HepG2 (cell line): ENCODE data around the gene LRP10. TPM values are rescaled to one million over a fixed set of nuclear protein-coding genes. Genes with fewer than 3 reads are reported as not detected.
A peak's percentile ranks its signal among the peaks of the same experiment; 100 is the strongest.

Experiments
- ATAC-seq: fragments of 200-7000 bp; cut with Tn5 transposase; 3 replicates; pipeline ENCODE4 v1.9.1; 2020; ENCODE audit warnings: mild to moderate bottlenecking, moderate library complexity
- BruUV-seq: library from RNA; stranded (reverse); fragments of 400-500 nt; replicated peaks from 2 replicates; lab custom pipeline; 2021; lab: Mats Ljungman, UMichigan
- CTCF ChIA-PET: fragments of 300-600 bp; formaldehyde crosslinking; extraction: SDS; loops from one replicate; lab custom pipeline; 2021; ENCODE audit warnings: low total read pairs, inconsistent platforms, low intra/inter-chr PET ratio; lab: Yijun Ruan, JAX
- POLR2A ChIA-PET: fragments of 350-600 bp; sonication (Branson Sonifier 250); formaldehyde crosslinking; loops from one replicate; lab custom pipeline; 2020; ENCODE audit warnings: antibody characterized with exemption, inconsistent platforms; lab: Yijun Ruan, JAX
- DNase-seq: peaks from one replicate; pipeline ENCODE4 v3.0.0-alpha.2; 2015; ENCODE audit warnings: low spot score
- FAIRE-seq: peaks from 3 replicates; lab custom pipeline; 2011; peaks lifted over from hg19 to GRCh38; lab: Jason Lieb, UNC
- H2AFZ ChIP-seq: one replicate; pipeline ENCODE4 v1.6.1; 2011; ENCODE audit warnings: low read length, inconsistent platforms
- H3K27ac ChIP-seq: fragments of 300-600 bp; 3 replicates; pipeline ENCODE4 v1.8.0; 2011; ENCODE audit warnings: mixed run types, mild to moderate bottlenecking, mixed read lengths, low read length, inconsistent platforms; ENCODE audit not compliant: insufficient read depth; ENCODE audit errors: extremely low read length
- H3K27me3 ChIP-seq, 2 experiments: fragments of 200-600 bp in 1 of 2; 2 replicates in 1 of 2; 3 replicates in 1 of 2; pipeline versions ENCODE4 v1.6.0 to v1.8.0; 2011; ENCODE audit warnings: low read length in 2 of 2, mild to moderate bottlenecking in 2 of 2, moderate library complexity in 2 of 2, inconsistent platforms in 1 of 2; ENCODE audit not compliant: insufficient read depth in 2 of 2, control insufficient read depth in 1 of 2
- H3K36me3 ChIP-seq, 2 experiments: fragments of 200-600 bp in 1 of 2; replicated peaks in 1 of 2; 2 replicates in 1 of 2; 3 replicates in 1 of 2; pipeline versions ENCODE4 v1.5.1 to v1.8.0; 2011; ENCODE audit warnings: low read length in 2 of 2, inconsistent platforms in 1 of 2; ENCODE audit not compliant: insufficient read depth in 2 of 2, control insufficient read depth in 1 of 2
- H3K4me1 ChIP-seq: 2 replicates; pipeline ENCODE4 v1.5.1; 2012; ENCODE audit warnings: low read length, inconsistent platforms; ENCODE audit not compliant: insufficient read depth
- H3K4me2 ChIP-seq: 2 replicates; pipeline ENCODE4 v1.6.0; 2011; ENCODE audit warnings: low read depth, low read length, inconsistent platforms
- H3K4me3 ChIP-seq, 3 experiments: fragments of 200-600 bp in 1 of 3; sonication (generic), shearing (Covaris generic) in 1 of 3; replicated peaks in 1 of 3; 2 replicates each; pipeline ENCODE4 v1.5.1; 2011 to 2016; ENCODE audit warnings: low read length in 3 of 3, inconsistent platforms in 2 of 3, low read depth in 2 of 3, mild to moderate bottlenecking in 2 of 3, control low read depth in 1 of 3, mixed read lengths in 1 of 3; ENCODE audit not compliant: insufficient read depth in 1 of 3
- H3K79me2 ChIP-seq: one replicate; pipeline ENCODE4 v1.6.1; 2011; ENCODE audit warnings: low read length, inconsistent platforms; ENCODE audit not compliant: insufficient read depth
- H3K9ac ChIP-seq: 2 replicates; pipeline ENCODE4 v1.6.0; 2011; ENCODE audit warnings: mild to moderate bottlenecking, low read depth, low read length, inconsistent platforms; ENCODE audit not compliant: insufficient read depth
- H3K9me3 ChIP-seq: 2 replicates; pipeline ENCODE4 v1.5.1; 2012; ENCODE audit warnings: mild to moderate bottlenecking, low read length
- H4K20me1 ChIP-seq: 2 replicates; pipeline ENCODE4 v1.6.0; 2011; ENCODE audit warnings: inconsistent platforms, mild to moderate bottlenecking, low read length, moderate library complexity; ENCODE audit not compliant: insufficient read depth
- ARNT ChIP-seq: fragments of 450-650 bp; IDR thresholded peaks from 2 replicates; pipeline ENCODE4 v1.6.1; 2017
- CBFB ChIP-seq: sonication (generic); formaldehyde crosslinking; IDR thresholded peaks from 2 replicates; pipeline ENCODE4 v1.4.0; 2020; ENCODE audit warnings: missing genetic modification reagents
- CEBPB ChIP-seq: IDR thresholded peaks from 2 replicates; pipeline ENCODE4 v1.6.1; 2011; ENCODE audit warnings: low read depth, low read length, improper control_type of control experiment, borderline replicate concordance
- ERF ChIP-seq: IDR thresholded peaks from 2 replicates; pipeline ENCODE4 v1.6.1; 2018; ENCODE audit warnings: missing biosample characterization, missing genetic modification reagents
- ETV5 ChIP-seq: IDR thresholded peaks from 2 replicates; pipeline ENCODE4 v1.6.1; 2018; ENCODE audit warnings: missing biosample characterization, missing genetic modification reagents, inconsistent platforms, borderline replicate concordance
- FOSL1 ChIP-seq: sonication (generic); formaldehyde crosslinking; IDR thresholded peaks from 2 replicates; pipeline ENCODE4 v1.9.0; 2021; ENCODE audit warnings: missing genetic modification reagents, borderline replicate concordance
- MEIS1 ChIP-seq: sonication (generic); formaldehyde crosslinking; IDR thresholded peaks from 2 replicates; pipeline ENCODE4 v1.9.0; 2021; ENCODE audit warnings: mild to moderate bottlenecking, missing genetic modification reagents, moderate library complexity, borderline replicate concordance
- MXI1 ChIP-seq: IDR thresholded peaks from 3 replicates; pipeline ENCODE4 v1.6.1; 2012; ENCODE audit warnings: low read depth, low read length, inconsistent platforms, borderline replicate concordance
- NRL ChIP-seq: sonication (generic); formaldehyde crosslinking; IDR thresholded peaks from 2 replicates; pipeline ENCODE4 v1.5.0; 2020; ENCODE audit warnings: missing genetic modification reagents, mild to moderate bottlenecking, moderate library complexity, borderline replicate concordance
- POLR2G ChIP-seq: fragments of 200-400 bp; formaldehyde crosslinking; IDR thresholded peaks from 2 replicates; pipeline ENCODE4 v1.6.1; 2018; ENCODE audit warnings: mild to moderate bottlenecking, low read depth, low read length, moderate library complexity
- ZBTB21 ChIP-seq: sonication (generic); formaldehyde crosslinking; IDR thresholded peaks from 2 replicates; pipeline ENCODE4 v1.4.0; 2020; ENCODE audit warnings: missing genetic modification reagents
- ZFX ChIP-seq: sonication (generic); formaldehyde crosslinking; IDR thresholded peaks from 2 replicates; pipeline ENCODE4 v1.4.0; 2020; ENCODE audit warnings: mild to moderate bottlenecking, low read depth, missing genetic modification reagents, moderate library complexity
- ZKSCAN1 ChIP-seq: fragments of 150-350 bp; IDR thresholded peaks from 2 replicates; pipeline ENCODE4 v1.6.1; 2014; ENCODE audit warnings: low read length
- ZNF556 ChIP-seq: sonication (generic); formaldehyde crosslinking; IDR thresholded peaks from 2 replicates; pipeline ENCODE4 v1.4.0; 2020; ENCODE audit warnings: mild to moderate bottlenecking, missing genetic modification reagents, borderline replicate concordance
- ZNF598 ChIP-seq: sonication (generic); formaldehyde crosslinking; IDR thresholded peaks from 2 replicates; pipeline ENCODE4 v1.5.1; 2020; ENCODE audit warnings: mild to moderate bottlenecking, missing genetic modification reagents, borderline replicate concordance
- ZNF75D ChIP-seq: sonication (generic); formaldehyde crosslinking; IDR thresholded peaks from 2 replicates; pipeline ENCODE4 v1.8.1; 2023; ENCODE audit warnings: missing genetic modification reagents, mild to moderate bottlenecking, borderline replicate concordance
- ZNF850 ChIP-seq: sonication (generic); formaldehyde crosslinking; conservative IDR thresholded peaks from 2 replicates; pipeline ENCODE4 v1.9.0; 2021; ENCODE audit warnings: mild to moderate bottlenecking, missing genetic modification reagents
- WGBS: methylation state at CpG from one replicate; pipeline ENCODE4 v1.1.6; 2017; ENCODE audit warnings: low lambda C conversion rate; 5-methylcytosine and 5-hydroxymethylcytosine counted together
- in situ Hi-C: cut with HindIII; loops from 2 replicates; pipeline ENCODE4 v1.10.0; 2017; ENCODE audit warnings: low pct_unique_long_range_greater_than_20kb; ENCODE audit not compliant: extremely low pct_ligation_motif_present
- intact Hi-C: fragments of 100-400 bp; cut with micrococcal nuclease; formaldehyde crosslinking; loops from one replicate; pipeline ENCODE4 v1.10.0; 2022; ENCODE audit not compliant: unreplicated experiment
- polyA plus RNA-seq, 8 experiments: library from polyadenylated mRNA; depleted of rRNA in 3 of 8; stranded (reverse) in 7 of 8; unstranded in 1 of 8; fragments of >200 nt; fragmentation: Illumina TruSeq in 4 of 8; extraction: Trizol in 4 of 8; gene quantifications; 2 replicates each; pipeline versions ENCODE4 v1.2.1 to v1.2.3, GENCODE V29; 2011 to 2016; ENCODE audit warnings: low read depth in 4 of 8, missing spikeins in 1 of 8, mixed read lengths in 1 of 8; ENCODE audit not compliant: insufficient read depth in 1 of 8
- total RNA-seq, 5 experiments: library from RNA; depleted of rRNA; stranded (reverse); fragments of >200 nt; fragmentation: Illumina TruSeq; extraction: Trizol; gene quantifications; 2 replicates each; pipeline ENCODE4 v1.2.3, GENCODE V29; 2016; ENCODE audit warnings: low read depth in 1 of 5
- TF ChIP-seq, protein P1 (sequence below): sonication (generic); formaldehyde crosslinking; IDR thresholded peaks from 2 replicates; pipeline ENCODE4 v1.5.1; 2020; ENCODE audit warnings: missing genetic modification reagents, mild to moderate bottlenecking, borderline replicate concordance
- TF ChIP-seq, protein P2 (sequence below): sonication (generic); formaldehyde crosslinking; IDR thresholded peaks from 2 replicates; pipeline ENCODE4 v1.9.0; 2021; ENCODE audit warnings: missing genetic modification reagents, mild to moderate bottlenecking, borderline replicate concordance
- TF ChIP-seq, protein P3 (sequence below): sonication (generic); formaldehyde crosslinking; IDR thresholded peaks from 2 replicates; pipeline ENCODE4 v1.5.0; 2020; ENCODE audit warnings: missing genetic modification reagents

Gene LRP10
- total and polyA plus RNA-seq, 2 of the 13 experiments (the other 11 are each of a cell fraction or from before 2014, with no cell fraction given) = 16.9 to 45.2 TPM

DNA sequence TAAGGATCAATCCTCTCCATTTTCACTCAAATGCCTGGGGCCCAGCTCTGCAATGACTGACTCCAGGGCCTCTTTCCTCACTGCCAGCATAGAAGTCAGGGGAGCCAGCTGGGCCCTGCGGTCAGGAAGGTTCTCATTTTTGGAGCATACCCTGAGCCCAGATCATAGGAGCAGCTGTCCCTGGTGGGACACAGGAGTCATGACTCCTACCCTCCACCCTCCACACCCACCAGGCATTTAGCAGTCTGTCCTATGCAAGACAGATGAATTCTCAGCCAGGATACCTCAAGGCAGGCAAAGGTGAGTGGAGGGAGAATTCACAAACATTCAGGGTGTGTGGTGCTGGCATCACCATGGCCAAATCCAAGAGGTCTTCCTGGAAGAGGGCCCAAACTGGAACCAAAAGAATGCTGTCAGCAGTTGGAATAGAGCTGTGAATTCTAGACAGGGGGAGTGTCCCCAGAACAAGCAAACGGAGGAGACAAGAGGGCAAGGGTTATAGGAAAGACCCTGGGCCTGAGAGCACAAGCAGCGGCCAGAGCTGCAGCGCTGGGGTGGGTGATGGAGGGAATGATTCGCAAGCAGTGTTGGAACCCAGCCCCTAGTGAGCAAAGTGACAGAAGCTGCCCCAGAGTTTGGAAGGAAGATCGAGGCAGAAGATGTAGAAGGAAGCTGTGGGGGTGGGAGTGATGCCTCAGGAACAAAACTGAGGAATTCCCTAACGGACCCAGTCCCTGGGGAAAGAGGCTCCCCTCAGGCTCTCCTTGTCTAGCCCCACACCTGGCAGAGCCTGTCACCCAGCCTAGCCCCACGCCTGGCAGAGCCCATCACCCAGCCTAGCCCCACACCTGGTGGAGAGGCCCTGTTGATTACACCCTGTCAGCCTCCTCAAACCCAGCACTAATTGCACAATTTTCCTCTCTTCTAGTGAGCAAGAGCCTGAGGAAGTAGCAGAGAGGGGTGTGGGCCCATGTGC lies 7.0 kb downstream of the LRP10 start:
- no peaks in the 10 kb centered on the region for H3K79me2 ChIP-seq
- no peak for ATAC-seq
- H3K4me2 ChIP-seq = no peak overlapping the region
- peaks cover 17% of the 10 kb centered on the region for H3K4me1 ChIP-seq
- no peak overlapping the region for H3K9ac ChIP-seq
- intact Hi-C loops = no loop called here
- peaks cover 14% of the 10 kb centered on the region in 2 experiments; a peak in 4 of 5 replicates for H3K36me3 ChIP-seq
- H3K9me3 ChIP-seq = no peaks in the 10 kb centered on the region
- no peak overlapping the region for H2AFZ ChIP-seq
- no peak for FAIRE-seq
- H4K20me1 ChIP-seq = no peaks in the 10 kb centered on the region; the same call in 1 of the 2 replicates
- DNase-seq = no peak
- H3K4me3 ChIP-seq = no peak overlapping the region
- POLR2A ChIA-PET = interaction anchor here (1.2 to 1.3 kb wide), 2 partner anchors 217 to 289 kb away, joined by 3 read pairs; partner anchors contain the start of genes ACIN1 and C14orf119
- H3K27ac ChIP-seq = no peak overlapping the region
- TSS peak; percentile 16 for BruUV-seq
- in situ Hi-C loops = no loop called here
- CTCF ChIA-PET = no interaction called here
- WGBS = 63% methylated on average over 8 of the region's 8 CpGs
- H3K27me3 ChIP-seq = peaks cover 4 to 18% of the 10 kb centered on the region in 2 experiments; a peak in 4 of 5 replicates
- peak; percentile 48; the same call in 1 of the 2 replicates for TF ChIP-seq CEBPB
- TF ChIP-seq ZBTB21 = peak; percentile 7; the same call in 1 of the 2 replicates
- TF ChIP-seq MXI1 = no peak
- TF ChIP-seq, protein P1, sequence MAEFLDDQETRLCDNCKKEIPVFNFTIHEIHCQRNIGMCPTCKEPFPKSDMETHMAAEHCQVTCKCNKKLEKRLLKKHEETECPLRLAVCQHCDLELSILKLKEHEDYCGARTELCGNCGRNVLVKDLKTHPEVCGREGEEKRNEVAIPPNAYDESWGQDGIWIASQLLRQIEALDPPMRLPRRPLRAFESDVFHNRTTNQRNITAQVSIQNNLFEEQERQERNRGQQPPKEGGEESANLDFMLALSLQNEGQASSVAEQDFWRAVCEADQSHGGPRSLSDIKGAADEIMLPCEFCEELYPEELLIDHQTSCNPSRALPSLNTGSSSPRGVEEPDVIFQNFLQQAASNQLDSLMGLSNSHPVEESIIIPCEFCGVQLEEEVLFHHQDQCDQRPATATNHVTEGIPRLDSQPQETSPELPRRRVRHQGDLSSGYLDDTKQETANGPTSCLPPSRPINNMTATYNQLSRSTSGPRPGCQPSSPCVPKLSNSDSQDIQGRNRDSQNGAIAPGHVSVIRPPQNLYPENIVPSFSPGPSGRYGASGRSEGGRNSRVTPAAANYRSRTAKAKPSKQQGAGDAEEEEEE = no peak
- 0 out of 2 replicates have a peak, but pooled peaks have one; percentile 70 for TF ChIP-seq ZNF75D
- TF ChIP-seq, protein P2, sequence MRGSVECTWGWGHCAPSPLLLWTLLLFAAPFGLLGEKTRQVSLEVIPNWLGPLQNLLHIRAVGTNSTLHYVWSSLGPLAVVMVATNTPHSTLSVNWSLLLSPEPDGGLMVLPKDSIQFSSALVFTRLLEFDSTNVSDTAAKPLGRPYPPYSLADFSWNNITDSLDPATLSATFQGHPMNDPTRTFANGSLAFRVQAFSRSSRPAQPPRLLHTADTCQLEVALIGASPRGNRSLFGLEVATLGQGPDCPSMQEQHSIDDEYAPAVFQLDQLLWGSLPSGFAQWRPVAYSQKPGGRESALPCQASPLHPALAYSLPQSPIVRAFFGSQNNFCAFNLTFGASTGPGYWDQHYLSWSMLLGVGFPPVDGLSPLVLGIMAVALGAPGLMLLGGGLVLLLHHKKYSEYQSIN (CRISPR knock-in tag) = no peak
- TF ChIP-seq ARNT = no peak
- no peak for TF ChIP-seq FOSL1
- no peak for TF ChIP-seq CBFB (CRISPR knock-in tag)
- TF ChIP-seq, protein P3, sequence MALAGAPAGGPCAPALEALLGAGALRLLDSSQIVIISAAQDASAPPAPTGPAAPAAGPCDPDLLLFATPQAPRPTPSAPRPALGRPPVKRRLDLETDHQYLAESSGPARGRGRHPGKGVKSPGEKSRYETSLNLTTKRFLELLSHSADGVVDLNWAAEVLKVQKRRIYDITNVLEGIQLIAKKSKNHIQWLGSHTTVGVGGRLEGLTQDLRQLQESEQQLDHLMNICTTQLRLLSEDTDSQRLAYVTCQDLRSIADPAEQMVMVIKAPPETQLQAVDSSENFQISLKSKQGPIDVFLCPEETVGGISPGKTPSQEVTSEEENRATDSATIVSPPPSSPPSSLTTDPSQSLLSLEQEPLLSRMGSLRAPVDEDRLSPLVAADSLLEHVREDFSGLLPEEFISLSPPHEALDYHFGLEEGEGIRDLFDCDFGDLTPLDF (CRISPR knock-in tag) = no peak
- TF ChIP-seq MEIS1 (CRISPR knock-in tag) = no peak
- TF ChIP-seq ERF = no peak
- TF ChIP-seq ZNF556 = no peak
- peak; percentile 31; the same call in 1 of the 2 replicates for TF ChIP-seq ZFX
- no peak for TF ChIP-seq ZKSCAN1
- no peak for TF ChIP-seq ZNF598
- no peak for TF ChIP-seq NRL
- no peak for TF ChIP-seq ETV5 (CRISPR knock-in tag)
- no peak for TF ChIP-seq ZNF850 (CRISPR knock-in tag)
- no peak for TF ChIP-seq POLR2G
